Mucosa of descending colon (tissue), 3 donors: ENCODE measurements around the gene ATP5IF1. TPM values are rescaled to one million over a fixed set of nuclear protein-coding genes. Genes with fewer than 3 reads are reported as not detected.

Experiments used
- ATAC-seq: fragments of 200-7000 bp; cut with Tn5 transposase; one replicate; pipeline ENCODE4 v1.9.1; 2020; ENCODE audit warnings: mild to moderate bottlenecking, moderate library complexity
- DNase-seq, 3 donors: peaks; one replicate each; pipeline ENCODE4 v3.0.0-alpha.2; 2020
- H3K36me3 ChIP-seq: fragments of 200-600 bp; one replicate; pipeline ENCODE4 v1.8.0; 2021; ENCODE audit warnings: low read depth, mild to moderate bottlenecking
- H3K4me1 ChIP-seq: fragments of 200-600 bp; one replicate; pipeline ENCODE4 v1.8.0; 2021; ENCODE audit warnings: low read depth, mild to moderate bottlenecking
- H3K4me3 ChIP-seq: fragments of 200-600 bp; one replicate; pipeline ENCODE4 v1.8.0; 2021; ENCODE audit warnings: mild to moderate bottlenecking
- H3K9me3 ChIP-seq: fragments of 200-600 bp; one replicate; pipeline ENCODE4 v1.8.0; 2021; ENCODE audit warnings: mild to moderate bottlenecking
- intact Hi-C, 2 donors: fragments of 100-400 bp; cut with DNase I in 1 of 2; cut with micrococcal nuclease in 1 of 2; formaldehyde crosslinking; loops; one replicate each; pipeline versions ENCODE4 v1.11.0 to v1.11.1; 2022; cut with DNase I, micrococcal nuclease
- total RNA-seq, 3 donors: library from RNA; stranded (reverse); fragmentation: NEBNext Ultra II Directional in 2 of 3; extraction: Animal tissue kit (Norgen Biotek cat#: 25700) in 2 of 3; gene quantifications; one replicate each; pipeline versions ENCODE4 v1.2.1 to v1.2.4, GENCODE V29; 2021 to 2023
- TF ChIP-seq, protein P1 (sequence below): fragments of 200-600 bp; IDR thresholded peaks from one replicate; pipeline ENCODE4 v1.8.0; 2022; ENCODE audit warnings: antibody characterized with exemption, mild to moderate bottlenecking
- donor health status: DM: no; HTN: no; CAD: no; lungs with moderate emphysema.
- donor health status: DM: no; HTN: no; CAD: no.
- donor health status: DM: no; HTN: yes; CAD: no.

The ATP5IF1 gene
- total RNA-seq, 3 donors from 2014 or later = 130 to 266 (median 235) TPM

DNA sequence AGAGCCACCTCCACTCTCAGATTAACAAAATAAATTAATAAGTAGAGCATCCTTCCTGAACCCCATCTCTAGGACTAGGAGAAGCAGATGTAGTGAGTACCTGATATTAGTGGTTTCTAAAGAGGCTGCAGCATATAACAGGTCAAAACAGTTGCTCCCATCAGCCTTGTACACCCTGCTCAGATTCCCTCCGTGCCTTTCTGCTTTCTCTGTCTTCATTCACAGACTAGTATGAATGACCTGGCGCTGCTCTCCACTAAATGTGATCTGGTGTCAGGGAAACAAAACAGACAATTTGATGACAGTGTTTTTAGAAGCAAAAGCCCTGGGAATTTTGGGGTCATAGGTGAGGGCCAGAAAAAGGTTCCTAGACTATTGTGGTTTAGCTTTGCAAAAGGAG lies 31.7 kb downstream of the ATP5IF1 start:
- no peak overlapping the region for H3K4me3 ChIP-seq
- DNase-seq (no peak), ATAC-seq (no peak)
- peaks cover 17% of the 10 kb centered on the region for H3K4me1 ChIP-seq
- no peaks in the 10 kb centered on the region for H3K36me3 ChIP-seq
- intact Hi-C loops = no loop called here
- TF ChIP-seq, protein P1, sequence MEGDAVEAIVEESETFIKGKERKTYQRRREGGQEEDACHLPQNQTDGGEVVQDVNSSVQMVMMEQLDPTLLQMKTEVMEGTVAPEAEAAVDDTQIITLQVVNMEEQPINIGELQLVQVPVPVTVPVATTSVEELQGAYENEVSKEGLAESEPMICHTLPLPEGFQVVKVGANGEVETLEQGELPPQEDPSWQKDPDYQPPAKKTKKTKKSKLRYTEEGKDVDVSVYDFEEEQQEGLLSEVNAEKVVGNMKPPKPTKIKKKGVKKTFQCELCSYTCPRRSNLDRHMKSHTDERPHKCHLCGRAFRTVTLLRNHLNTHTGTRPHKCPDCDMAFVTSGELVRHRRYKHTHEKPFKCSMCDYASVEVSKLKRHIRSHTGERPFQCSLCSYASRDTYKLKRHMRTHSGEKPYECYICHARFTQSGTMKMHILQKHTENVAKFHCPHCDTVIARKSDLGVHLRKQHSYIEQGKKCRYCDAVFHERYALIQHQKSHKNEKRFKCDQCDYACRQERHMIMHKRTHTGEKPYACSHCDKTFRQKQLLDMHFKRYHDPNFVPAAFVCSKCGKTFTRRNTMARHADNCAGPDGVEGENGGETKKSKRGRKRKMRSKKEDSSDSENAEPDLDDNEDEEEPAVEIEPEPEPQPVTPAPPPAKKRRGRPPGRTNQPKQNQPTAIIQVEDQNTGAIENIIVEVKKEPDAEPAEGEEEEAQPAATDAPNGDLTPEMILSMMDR = no peak
- H3K9me3 ChIP-seq = no peaks in the 10 kb centered on the region

DNA sequence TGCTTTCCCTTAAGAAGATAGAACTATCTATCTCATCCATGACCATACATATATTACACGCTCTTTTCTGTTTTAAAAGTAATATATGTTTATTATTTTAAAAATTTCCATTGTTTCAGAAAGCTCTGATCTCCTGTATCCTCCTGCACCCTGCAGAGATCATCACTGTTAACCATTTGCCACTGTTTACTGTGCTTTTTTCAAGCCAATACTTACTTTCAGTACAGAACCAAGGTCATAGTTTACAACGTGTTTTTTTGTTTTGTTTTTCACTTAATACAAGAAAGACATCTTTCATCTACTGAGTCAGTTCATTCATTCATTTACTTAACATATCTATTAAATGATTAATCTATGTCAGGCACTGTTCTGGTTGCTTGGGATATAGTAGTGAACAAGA lies 33.6 kb downstream of the ATP5IF1 start:
- Histone ChIP-seq H3K9me3 (no peaks in the 10 kb centered on the region), H3K4me1 (peaks cover 5% of the 10 kb centered on the region), H3K4me3 (no peak overlapping the region), H3K36me3 (no peaks in the 10 kb centered on the region)
- DNase-seq (no peak), ATAC-seq (no peak)
- intact Hi-C loops = no loop called here
- TF ChIP-seq, protein P1 = no peak

DNA sequence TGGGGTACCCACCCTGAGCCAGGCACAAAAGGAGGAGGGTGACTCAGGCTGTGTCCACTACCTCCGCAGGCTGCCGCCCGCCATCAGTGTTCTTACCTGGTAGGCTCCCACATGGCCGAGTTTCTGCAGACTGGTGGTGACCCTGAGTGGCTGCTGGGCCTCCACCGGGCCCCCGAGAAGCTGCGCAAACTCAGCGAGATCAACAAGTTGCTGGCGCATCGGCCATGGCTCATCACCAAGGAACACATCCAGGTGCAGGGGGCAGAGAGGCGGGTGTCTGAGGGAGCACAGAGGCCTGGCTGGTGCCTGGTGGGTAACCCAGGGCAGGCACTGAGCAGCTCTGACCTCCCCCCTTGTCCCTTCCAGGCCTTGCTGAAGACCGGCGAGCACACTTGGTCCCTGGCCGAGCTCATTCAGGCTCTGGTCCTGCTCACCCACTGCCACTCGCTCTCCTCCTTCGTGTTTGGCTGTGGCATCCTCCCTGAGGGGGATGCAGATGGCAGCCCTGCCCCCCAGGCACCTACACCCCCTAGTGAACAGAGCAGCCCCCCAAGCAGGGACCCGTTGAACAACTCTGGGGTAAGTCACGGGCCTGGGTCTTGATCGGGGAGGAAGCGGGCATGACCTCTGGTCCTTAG lies 36.4 kb downstream of the ATP5IF1 start:
- H3K36me3 ChIP-seq = peaks cover 3% of the 10 kb centered on the region
- TF ChIP-seq, protein P1 = no peak
- ATAC-seq (no peak), DNase-seq (no peak)
- intact Hi-C loops = no loop called here
- H3K4me3 ChIP-seq = no peak overlapping the region
- no peaks in the 10 kb centered on the region for H3K4me1 ChIP-seq
- H3K9me3 ChIP-seq = no peaks in the 10 kb centered on the region

DNA sequence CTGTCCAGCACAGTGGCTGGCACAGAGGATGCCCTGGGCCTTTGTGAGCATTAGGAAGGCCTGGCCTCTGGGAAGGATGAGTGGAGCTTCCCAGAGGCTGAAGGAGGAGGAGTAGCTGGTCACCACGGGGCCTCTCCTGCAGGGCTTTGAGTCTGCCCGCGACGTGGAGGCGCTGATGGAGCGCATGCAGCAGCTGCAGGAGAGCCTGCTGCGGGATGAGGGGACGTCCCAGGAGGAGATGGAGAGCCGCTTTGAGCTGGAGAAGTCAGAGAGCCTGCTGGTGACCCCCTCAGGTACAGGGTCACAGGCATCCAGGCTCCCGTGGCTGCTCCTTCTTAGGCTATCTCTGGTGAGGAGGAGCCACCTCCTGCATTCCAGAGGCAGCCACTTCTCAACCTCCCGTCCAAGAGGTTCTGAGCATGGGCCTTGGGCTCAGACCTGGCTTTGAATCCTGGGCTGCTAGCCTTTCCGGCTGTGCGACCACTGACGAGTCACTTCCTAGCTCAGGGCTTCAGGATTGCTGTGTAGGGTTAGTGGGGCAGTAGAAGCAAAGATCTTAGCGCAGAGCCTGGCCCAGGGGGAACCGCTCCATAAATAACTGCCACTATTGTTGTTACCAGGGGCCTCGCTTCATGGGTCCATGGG lies 37.4 kb downstream of the ATP5IF1 start:
- DNase-seq (no peak), ATAC-seq (no peak)
- Histone ChIP-seq H3K9me3 (no peaks in the 10 kb centered on the region), H3K4me3 (no peak overlapping the region), H3K36me3 (peaks cover 3% of the 10 kb centered on the region), H3K4me1 (no peaks in the 10 kb centered on the region)
- intact Hi-C loops = no loop called here
- TF ChIP-seq, protein P1 = no peak

DNA sequence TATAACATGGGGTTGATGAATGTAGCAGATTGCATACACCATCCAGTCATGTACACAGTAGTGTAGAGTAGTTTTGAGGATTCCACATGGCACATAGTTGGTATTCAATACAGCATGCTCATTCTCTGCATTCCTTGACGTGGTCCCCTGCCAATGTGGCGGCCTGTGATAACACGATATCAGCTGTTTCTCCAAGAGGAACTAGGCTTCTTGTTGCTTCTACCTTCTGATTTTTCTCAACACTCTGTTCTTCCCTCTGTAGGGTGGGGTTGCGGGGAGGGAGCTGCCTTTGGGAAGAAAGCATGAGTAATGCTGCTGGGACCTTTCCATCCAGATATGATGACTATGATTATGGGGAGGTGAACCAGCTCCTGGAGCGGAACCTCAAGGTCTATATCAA lies 42.8 kb downstream of the ATP5IF1 start:
- TF ChIP-seq, protein P1 = no peak
- DNase-seq = no peak
- intact Hi-C loops = no loop called here
- no peak for ATAC-seq
- Histone ChIP-seq H3K4me1 (peaks cover 22% of the 10 kb centered on the region), H3K36me3 (peaks cover 3% of the 10 kb centered on the region), H3K4me3 (no peak overlapping the region), H3K9me3 (no peaks in the 10 kb centered on the region)
